D341Med (cell line): ENCODE data around the gene CEP57L1.
A peak's percentile ranks its signal among the peaks of the same experiment; 100 is the strongest.
"Not testable (repeated sequence)": the region's sequence is repeated elsewhere in the genome, so short reads cannot be mapped to it uniquely, and the experiment has no call there.

ENCODE experiments used
- DNase-seq: peaks from one replicate; pipeline ENCODE4 v3.0.0; 2012; ENCODE audit warnings: low spot score

The CEP57L1 gene

DNA sequence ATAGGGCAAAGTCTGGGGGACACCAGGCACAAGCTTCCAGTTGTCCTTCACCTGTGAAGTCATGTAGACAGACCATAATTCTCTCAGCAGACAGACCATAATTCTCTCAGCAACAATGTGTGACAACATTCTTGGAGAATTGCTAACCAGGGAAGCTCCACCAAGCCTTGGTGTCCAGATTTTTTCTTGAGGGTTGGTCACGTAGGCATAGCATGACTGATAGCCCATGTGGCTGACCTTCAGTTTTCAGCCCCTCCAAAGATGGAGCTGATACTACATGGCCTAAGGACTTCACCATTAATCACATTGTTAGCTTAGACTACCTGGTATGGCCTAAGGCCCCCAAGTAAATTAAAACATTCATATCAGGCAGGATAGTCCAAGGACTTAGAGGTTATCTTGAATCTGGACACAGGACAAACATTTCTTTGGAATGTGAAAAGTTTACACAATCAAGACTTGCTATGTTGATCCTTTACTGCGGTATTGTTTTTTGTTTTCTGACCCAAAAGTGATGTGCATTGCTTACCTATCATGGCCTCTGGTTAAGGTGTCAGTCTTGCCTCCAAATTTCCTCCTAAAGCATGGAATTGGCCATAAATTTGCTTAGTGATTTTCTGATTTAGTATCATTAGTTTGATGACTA, 76.9 kb downstream of the CEP57L1 start:
- no peak for DNase-seq

DNA sequence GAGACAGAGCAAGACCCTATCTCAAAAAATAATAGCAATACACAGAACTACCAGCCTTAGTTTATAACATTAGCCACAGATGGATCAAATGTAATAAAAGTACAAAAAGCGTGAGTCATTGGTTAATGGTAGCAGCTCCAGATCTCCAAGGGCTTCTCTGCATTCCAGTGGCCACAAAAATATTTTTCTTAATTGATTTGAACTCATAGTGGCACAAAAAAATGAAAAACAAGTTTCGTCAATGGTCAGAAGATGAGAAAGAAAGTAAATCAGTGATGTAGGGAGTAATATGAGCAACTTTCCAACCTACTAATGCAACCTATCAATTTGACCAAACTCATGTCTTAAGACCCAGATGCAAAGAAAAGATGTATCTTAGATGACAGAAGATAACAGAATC, 79.6 kb downstream of the CEP57L1 start:
- no peak for DNase-seq

DNA sequence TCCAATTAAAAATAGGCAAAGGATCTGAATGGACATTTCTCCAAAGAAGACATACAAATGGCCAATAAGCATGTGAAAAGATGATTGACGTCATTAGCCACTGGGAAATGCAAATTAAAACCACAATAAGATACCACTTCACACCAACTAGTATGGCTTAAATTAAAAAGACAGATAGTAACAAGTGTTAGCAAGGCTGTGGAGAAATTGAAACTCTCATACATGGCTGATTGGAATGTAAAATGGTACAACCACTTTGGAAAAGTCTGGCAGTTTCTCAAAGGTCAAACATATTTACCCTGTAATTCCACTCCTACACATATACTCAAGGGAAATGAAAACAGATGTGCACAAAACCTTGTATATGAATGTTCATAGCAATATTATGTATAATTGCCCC, 83.6 kb downstream of the CEP57L1 start:
- DNase-seq = no peak

DNA sequence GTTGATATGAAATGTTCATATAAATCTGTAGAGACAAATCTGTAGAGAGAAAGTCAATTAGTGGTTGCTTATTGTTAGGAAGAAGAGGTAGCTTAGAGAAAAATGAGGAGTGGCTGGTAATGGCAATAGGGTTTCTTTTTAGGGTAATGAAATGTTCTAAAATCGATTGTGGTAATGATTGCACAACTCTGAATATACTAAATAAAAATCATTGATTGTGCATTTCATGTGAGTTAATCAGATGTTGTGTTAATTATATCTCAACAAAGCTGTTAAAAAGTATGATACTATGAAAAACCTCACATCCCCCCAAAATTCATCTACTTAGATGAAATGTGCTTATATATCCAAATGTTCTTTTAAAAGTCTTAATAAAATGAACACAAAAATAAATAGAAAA, 84.2 kb downstream of the CEP57L1 start:
- DNase-seq = no peak

DNA sequence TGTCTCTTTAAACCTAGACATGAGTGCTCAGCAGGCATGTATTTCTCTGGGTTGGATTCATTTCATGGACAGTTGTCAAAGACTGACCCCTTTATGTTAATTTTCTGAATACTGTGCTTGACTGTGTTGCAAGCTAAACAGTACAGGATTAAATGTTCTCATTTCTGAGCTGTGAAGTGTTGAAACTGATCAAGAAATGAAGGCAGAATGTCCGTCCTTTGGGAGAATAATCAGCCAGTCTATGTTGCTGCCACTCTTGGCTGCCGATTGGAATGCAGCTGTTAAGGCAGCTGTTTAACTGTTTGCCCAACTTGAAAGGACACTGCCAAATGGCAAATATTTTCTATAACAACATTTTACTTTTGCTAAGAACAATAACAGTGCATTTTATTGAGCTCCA, 87.3 kb downstream of the CEP57L1 start:
- no peak for DNase-seq

DNA sequence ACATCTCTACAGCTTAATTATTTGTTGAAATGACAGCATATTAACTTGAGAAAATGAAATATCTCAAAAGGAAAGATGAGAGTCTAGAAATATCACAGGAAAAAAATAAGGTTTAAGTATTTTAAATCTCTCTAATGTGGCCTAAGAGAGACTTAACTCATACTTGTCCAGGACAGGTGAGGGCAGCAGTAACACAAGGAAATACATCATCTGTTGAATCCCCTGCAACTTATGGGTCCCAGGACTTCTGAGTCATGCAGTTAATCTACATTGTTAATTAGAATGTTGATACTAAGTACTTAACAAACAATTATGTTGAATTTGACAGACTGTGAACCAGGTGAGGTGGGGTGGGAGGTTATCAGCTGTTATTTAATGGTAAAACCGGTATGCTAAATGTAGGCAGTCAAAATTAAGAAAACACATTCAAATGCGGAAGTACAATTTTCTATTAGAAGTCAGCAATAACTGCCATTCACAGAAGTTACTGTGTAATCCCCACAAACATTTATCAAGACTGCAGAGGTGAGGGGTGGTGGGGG, 87.9 kb downstream of the CEP57L1 start:
- no peak for DNase-seq

DNA sequence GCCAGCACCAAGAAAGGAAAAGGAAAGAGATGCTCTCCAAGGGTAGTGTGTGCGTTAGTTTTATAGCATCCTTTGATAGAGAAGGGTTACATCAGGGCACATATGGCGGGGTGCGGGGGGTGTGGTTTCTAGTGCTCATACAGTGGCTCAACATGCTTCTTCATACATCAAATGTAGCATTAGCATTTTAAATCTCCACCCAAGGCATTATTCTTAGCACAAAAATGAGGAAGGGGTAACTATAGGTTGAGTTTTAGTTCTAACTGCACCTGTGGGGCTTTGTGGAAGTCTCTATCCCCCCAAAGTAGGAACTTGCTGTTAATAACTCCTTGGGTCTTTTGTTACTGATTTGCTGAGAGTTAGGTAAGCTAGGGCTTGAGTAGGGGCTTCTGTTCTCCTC, 89.3 kb downstream of the CEP57L1 start:
- DNase-seq = no peak

DNA sequence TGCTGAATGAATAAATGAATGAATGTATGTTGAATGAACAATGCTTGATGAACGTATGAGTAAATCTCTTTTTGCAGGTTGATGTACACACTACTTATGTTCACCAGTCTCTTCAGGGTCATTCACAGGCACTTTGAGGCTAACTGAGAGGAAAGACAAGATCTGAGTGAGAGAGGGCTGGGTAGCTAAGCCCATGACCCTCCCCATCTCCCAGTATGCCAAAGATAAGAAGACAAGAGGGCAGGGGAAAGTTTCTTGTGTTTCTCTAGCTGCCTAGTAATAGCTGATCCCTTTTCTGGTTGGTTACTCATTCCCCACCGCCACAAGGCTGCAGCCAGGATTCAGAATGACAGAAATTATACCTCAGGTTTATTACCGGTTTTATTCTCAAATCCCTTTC, 90.7 kb downstream of the CEP57L1 start:
- no peak for DNase-seq

DNA sequence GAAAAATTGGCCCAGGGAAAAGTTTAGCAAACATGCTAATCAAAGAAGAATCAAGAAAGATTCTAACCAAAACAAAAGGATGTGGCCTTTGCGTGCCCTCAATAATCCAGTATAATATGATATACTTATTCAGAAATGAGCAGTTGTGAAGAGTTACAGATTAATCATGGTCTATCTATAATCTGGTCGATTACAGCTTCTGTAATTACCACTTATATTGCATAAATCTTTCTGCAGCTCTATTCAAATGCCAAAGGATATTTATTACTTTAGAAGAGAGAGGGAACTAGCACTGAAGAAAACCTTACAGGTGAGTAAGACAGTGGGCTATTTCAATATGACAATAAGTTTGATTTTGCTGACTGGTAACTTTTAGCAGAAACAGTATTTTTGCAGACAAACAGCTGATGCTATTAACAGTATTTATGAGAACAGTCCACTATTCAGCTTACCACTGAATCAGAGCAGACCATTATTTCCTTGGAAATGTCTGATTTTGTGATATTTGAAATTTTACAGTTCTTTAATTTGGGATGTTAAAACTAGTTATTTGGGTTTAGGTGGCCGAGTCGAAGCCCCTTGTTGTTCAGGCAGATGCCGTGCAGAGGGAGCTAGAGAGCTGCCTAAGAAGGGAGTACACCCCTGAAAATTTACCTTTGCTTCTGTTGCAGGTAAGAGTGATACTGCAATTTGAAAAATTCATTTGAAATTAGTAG, 92.2 kb downstream of the CEP57L1 start:
- peak; percentile 65 for DNase-seq

DNA sequence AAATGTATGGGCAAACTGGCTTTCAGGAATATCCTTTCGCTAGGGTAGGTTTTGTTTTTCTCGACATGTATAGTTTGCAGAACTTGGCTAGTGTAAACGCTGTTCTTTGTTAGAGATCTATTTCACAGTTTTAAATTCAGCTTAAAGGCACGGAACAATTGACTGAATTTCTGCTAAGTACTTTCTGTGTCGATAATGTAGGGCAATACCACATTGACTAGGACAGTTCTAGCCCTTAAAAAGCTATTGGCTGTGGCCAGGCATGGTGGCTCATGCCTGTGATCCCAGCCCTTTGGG, 92.8 kb downstream of the CEP57L1 start:
- DNase-seq = no peak

DNA sequence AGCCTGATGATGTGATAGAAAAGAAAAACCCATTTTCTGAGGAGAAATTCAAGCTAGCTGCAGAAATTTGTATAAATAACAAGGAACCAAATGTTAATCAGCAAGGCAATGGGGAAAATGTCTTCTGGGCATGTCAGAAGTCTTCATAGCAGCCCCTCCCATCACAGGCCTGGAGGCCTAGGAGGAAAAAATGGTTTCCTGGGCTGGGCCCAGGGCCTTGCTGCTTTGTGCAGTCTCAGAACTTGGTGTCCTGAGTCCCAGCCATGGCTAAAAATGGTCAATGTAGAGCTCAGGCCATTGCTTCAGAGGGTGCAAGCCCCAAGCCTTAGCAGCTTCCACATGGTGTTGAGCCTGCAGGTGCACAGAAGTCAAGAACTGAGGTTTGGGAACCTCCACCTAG, 96.1 kb downstream of the CEP57L1 start:
- DNase-seq = not testable (repeated sequence)

DNA sequence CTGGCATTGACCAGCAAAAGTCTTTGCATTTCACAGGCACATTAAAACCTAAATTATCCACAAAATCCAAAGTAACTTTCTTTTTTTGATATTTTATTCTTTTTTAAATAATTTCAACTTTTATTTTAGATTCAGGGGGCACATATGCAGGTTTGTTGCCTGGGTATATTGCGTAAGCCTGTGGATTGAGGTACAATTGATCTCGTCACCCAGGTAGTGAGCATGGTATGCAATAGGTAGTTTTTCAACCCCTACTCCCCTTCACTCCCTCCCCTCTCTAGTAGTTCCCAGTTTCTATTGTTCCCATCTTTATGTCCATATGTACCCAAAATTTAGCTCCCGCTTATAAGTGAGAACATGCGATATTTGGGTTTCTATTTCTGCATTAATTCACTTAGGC, 97.6 kb downstream of the CEP57L1 start:
- no peak for DNase-seq

DNA sequence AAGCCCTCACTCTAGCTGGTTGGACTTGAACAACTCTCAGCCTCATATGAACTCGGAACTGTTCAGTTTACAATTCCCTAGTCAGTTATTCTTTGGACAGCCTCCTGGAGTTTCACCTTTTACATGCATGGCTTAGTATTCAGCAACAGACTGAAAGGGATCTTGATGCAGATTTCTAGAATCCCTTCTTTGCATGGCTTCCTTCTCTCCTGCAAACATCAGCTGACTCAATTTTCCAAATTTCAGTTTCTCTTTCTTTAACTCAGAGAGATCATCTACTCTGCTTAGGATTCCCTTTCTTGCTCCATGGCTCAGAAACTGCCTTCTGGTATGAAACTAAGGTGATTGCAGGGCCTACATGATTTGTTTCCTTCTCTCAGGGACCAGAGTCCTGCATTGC, 99.6 kb downstream of the CEP57L1 start:
- DNase-seq = no peak

DNA sequence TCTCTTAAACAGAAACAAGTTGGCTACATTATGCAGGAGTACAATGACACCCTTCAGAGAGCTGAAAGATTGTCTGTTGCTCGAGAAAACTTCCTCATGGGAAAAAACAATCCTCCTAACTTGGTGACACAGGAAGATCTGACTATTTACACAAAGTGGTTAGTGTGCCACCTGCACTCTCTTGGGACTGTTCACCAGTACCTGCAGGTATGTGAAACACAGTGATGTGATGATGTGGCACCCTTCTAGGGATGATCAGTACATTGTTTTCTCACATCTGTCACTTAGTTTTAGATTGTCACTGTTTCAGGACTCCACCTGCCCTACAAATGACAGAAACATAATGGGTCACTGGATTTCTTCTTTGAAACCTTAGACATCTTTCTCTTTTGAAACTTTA, 101.8 kb downstream of the CEP57L1 start:
- DNase-seq = no peak

DNA sequence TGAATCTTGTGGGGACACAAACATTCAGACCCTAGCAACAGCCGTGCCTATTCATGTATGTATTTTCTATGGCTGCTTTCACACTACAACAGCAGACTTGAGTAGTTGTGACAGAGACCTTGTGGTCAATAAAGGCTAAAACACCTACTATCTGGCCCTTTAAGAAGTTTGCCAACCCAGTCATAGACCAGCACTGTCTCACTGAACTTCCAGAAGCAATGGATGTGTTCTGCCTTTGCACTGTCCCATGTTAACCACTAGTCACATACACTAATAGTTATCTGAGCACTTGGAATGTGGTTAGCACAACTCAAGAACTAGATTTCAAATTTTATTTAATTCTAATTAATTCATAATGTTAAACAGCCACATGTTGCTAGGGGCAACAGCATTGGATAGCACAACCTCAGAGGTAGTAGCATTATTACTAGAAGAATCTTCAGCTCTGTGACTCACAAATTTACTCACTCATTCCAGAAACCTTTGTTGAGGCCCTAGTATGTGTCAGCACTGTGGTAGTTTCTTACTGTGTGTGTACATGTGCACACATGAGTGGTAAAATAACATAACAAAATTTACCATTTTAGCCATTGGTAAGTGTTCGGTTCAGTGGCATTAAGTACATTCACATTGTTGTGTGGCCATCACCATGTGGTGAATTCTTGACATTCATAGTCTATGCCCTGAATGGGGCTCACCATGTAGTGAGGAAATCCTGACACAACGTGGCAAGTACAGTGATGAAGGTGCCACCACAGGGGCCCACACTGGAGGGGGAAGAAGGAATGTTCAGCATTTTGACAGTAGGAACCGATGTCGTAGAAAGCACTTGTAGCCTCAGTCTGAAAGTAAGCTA, 107.3 kb downstream of the CEP57L1 start:
- no peak for DNase-seq

DNA sequence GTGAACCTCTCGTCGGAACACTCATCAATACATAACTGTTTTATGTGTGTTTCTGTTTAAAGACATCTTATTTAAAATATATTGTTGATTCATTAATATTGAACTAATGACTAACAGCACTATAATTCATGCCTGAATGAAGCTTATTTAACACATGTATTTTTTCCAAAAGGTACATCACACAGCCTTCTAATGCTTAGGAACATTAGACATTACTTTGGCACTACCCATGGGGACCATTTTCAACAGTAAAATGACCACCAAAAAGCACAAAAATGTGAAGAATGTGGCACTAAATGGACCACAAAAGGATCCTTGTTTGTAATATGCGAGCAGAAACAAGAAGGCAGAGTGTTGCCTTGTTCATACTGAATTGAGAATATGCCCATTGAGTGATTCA, 109.2 kb downstream of the CEP57L1 start:
- no peak for DNase-seq

DNA sequence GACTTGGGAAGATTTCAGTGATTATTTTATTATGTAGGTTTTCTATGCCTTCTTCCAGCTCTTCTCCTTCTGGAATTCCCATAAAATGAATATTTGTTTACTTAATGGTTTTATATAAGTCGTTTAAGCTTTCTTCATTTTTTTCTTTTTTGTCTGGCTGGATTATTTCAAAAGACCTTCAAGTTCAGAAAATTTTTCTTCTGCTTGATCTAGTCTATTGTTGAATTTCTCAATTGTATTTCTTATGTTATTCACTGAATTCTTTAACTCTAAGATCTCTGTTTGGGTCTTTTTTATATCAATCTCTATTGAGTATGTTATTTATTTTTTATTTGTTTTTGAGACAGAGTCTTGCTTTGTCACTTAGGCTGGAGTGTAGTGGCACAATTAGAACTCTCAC, 117.4 kb downstream of the CEP57L1 start:
- DNase-seq = no peak
